Peyer's patch (tissue), 4 donors: ENCODE data around the gene ZNF148. TPM values are rescaled to one million over a fixed set of nuclear protein-coding genes. Genes with fewer than 3 reads are reported as not detected.

ENCODE experiments used
- DNase-seq, 3 donors: peaks; one replicate each; pipeline ENCODE4 v3.0.0-alpha.2; 2017 to 2019
- H3K27ac ChIP-seq, 4 donors: fragments of 200-600 bp; sonication (generic); one replicate each; pipeline ENCODE4 v1.5.1; 2016 to 2019
- H3K27me3 ChIP-seq, 2 donors: fragments of 200-600 bp; sonication (generic); one replicate each; pipeline ENCODE4 v1.5.1; 2019
- H3K36me3 ChIP-seq, 3 donors: fragments of 200-600 bp; sonication (generic); one replicate each; pipeline ENCODE4 v1.5.1; 2016 to 2019
- H3K4me1 ChIP-seq, 4 donors: fragments of 200-600 bp; sonication (generic); one replicate each; pipeline ENCODE4 v1.5.1; 2016 to 2019
- H3K4me3 ChIP-seq, 4 donors: fragments of 200-600 bp; sonication (generic); 1 replicate in 3 of 4; 2 replicates in 1 of 4; pipeline ENCODE4 v1.5.1; 2016 to 2019; ENCODE audit warnings: mild to moderate bottlenecking in 1 of 4
- H3K9me3 ChIP-seq, 4 donors: fragments of 200-600 bp; sonication (generic); one replicate each; pipeline ENCODE4 v1.5.1; 2016 to 2019; ENCODE audit warnings: mild to moderate bottlenecking in 1 of 4
- POLR2A ChIP-seq, 2 donors: fragments of 450-650 bp; IDR thresholded peaks; one replicate each; pipeline ENCODE4 v1.5.1; 2017; ENCODE audit warnings: antibody characterized with exemption in 2 of 2, mild to moderate bottlenecking in 2 of 2, moderate library complexity in 2 of 2
- total RNA-seq, 4 donors: library from RNA; depleted of rRNA; stranded (reverse); fragments of >200 nt; gene quantifications; one replicate each; pipeline ENCODE4 v1.1.0, GENCODE V29; 2016
- TF ChIP-seq, protein P1 (sequence below), 6 experiments: fragments of 450-650 bp in 4 of 6; fragments of 200-600 bp in 2 of 6; sonication (generic) in 1 of 6; IDR thresholded peaks; one replicate each; pipeline ENCODE4 v1.5.1; 2017 to 2019; ENCODE audit warnings: antibody characterized with exemption in 6 of 6, mild to moderate bottlenecking in 3 of 6, moderate library complexity in 1 of 6

Gene ZNF148
- total RNA-seq, 4 donors from 2014 or later: 17.7 to 48.7 (median 24.7) TPM

DNA sequence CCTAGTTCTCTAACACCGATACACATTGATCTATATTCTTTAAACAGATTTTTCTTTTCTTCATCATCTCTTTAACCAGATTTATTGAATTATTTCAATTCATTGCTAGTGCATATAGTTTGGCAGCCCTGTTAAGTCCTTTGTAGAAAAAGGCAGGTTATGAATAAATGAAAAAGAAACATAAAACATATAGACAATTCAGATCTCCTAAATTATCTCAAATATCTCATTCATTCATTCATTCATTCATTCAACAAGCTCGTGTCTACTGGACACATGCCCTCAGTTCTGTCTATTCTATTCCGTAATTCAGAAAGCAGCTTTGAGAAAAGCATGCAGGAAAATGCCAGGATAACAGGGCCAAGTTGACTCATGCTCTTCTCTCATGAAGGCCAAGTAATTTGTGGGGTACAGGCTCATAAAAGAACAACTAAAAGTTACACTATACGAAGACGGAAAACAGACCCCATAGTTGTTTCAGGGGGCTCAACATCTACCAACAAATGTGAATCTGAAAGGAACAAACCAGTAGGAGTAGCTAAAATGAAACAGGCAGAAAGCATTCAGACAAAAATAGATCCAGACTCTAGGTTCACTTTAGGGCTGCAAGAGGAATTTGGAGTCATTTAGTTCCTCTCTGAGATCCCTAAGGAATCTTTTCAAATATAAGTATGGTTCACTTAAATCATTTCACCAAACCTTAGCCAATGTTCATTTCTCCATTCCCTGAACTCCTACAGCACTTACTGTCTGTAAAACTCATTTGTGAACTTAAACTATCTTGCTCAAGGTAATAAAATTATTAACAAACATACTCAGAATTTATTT is 7.5 kb downstream of the ZNF148 start:
- Histone ChIP-seq H3K27me3 (no peaks in the 10 kb centered on the region), H3K4me3 (no peak overlapping the region), H3K4me1 (peaks cover 0 to 10% (median 0%) of the 10 kb centered on the region in 4 donors), H3K9me3 (no peaks in the 10 kb centered on the region), H3K27ac (no peak overlapping the region), H3K36me3 (no peaks in the 10 kb centered on the region)
- no peak for DNase-seq
- TF ChIP-seq POLR2A (IDR thresholded peaks at IDR 0.05): no peak
- TF ChIP-seq, protein P1, sequence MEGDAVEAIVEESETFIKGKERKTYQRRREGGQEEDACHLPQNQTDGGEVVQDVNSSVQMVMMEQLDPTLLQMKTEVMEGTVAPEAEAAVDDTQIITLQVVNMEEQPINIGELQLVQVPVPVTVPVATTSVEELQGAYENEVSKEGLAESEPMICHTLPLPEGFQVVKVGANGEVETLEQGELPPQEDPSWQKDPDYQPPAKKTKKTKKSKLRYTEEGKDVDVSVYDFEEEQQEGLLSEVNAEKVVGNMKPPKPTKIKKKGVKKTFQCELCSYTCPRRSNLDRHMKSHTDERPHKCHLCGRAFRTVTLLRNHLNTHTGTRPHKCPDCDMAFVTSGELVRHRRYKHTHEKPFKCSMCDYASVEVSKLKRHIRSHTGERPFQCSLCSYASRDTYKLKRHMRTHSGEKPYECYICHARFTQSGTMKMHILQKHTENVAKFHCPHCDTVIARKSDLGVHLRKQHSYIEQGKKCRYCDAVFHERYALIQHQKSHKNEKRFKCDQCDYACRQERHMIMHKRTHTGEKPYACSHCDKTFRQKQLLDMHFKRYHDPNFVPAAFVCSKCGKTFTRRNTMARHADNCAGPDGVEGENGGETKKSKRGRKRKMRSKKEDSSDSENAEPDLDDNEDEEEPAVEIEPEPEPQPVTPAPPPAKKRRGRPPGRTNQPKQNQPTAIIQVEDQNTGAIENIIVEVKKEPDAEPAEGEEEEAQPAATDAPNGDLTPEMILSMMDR (IDR thresholded peaks at IDR 0.05): no peak

DNA sequence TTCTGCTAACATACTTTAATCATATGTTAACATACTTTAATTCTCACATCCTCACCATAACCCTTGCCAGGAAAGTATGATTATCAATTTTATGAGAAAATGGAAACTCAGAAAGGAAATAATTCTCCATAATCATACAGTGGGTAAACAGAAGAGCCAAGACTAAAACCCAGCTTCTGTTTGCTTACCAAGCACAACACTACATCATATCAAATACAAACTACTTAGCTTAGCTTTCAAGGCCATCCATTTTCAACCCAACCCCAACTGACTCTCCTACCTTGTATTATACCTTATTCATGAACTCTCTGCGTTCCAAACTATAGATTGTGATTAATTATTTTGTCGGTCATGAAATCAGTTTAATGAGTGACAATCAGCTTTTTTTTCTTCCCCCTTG is 9.0 kb downstream of the ZNF148 start:
- Histone ChIP-seq H3K36me3 (no peaks in the 10 kb centered on the region), H3K27ac (no peak overlapping the region), H3K4me1 (peaks cover 0 to 10% (median 0%) of the 10 kb centered on the region in 4 donors), H3K9me3 (no peaks in the 10 kb centered on the region), H3K27me3 (no peaks in the 10 kb centered on the region), H3K4me3 (no peak overlapping the region)
- no peak for DNase-seq
- TF ChIP-seq, protein P1 (IDR thresholded peaks at IDR 0.05): no peak
- TF ChIP-seq POLR2A (IDR thresholded peaks at IDR 0.05): no peak

DNA sequence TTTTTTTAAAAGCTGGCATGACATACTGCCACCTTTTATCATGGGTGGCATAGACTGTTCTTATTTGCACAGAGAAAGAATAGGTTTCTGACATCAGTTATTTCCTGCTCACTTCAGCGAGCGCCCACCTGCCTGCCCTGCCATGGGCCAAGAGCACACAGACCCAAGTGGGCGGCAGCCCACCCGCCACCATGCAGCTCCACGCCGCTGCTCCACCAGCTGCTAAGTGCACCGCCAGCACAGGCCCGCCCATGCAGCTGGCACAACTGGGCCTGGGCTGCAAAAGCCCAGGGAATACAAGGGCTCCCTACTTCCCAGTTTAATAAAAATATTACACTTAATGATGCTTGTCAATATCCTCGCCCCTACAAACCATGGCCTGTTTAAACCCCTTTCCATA is 15.4 kb downstream of the ZNF148 start:
- TF ChIP-seq POLR2A (IDR thresholded peaks at IDR 0.05): no peak
- TF ChIP-seq, protein P1 (IDR thresholded peaks at IDR 0.05): no peak
- no peaks in the 10 kb centered on the region for H3K9me3 ChIP-seq
- DNase-seq: no peak
- H3K36me3 ChIP-seq: no peaks in the 10 kb centered on the region
- H3K27me3 ChIP-seq: no peaks in the 10 kb centered on the region
- peaks cover 0 to 8% (median 2%) of the 10 kb centered on the region in 4 donors for H3K4me1 ChIP-seq
- H3K27ac ChIP-seq: no peak overlapping the region
- H3K4me3 ChIP-seq: no peak overlapping the region

DNA sequence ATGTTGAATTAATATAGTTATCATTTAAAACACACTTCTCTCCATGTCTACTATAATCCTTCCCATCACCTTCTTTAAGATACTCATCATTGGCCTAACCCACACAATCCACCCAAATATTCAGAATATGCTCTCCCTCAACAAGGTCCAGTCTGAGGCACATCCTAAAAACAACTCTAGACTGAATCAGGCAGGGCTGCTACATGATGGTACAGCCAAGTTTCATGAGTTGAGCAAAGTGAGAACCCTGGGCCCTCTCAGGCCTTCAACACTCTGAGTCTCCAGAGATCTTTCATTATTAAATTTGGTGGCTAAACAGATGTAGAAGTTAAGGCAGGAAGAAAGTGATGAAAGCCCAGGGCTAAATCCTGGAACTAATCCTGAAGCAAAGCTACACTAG is 16.2 kb downstream of the ZNF148 start:
- TF ChIP-seq, protein P1 (IDR thresholded peaks at IDR 0.05): no peak
- no peak for TF ChIP-seq POLR2A (IDR thresholded peaks at IDR 0.05)
- no peak for DNase-seq
- H3K36me3 ChIP-seq: no peaks in the 10 kb centered on the region
- H3K4me1 ChIP-seq: peaks cover 0 to 8% (median 2%) of the 10 kb centered on the region in 4 donors
- no peaks in the 10 kb centered on the region for H3K9me3 ChIP-seq
- no peak overlapping the region for H3K27ac ChIP-seq
- H3K27me3 ChIP-seq: no peaks in the 10 kb centered on the region
- no peak overlapping the region for H3K4me3 ChIP-seq

DNA sequence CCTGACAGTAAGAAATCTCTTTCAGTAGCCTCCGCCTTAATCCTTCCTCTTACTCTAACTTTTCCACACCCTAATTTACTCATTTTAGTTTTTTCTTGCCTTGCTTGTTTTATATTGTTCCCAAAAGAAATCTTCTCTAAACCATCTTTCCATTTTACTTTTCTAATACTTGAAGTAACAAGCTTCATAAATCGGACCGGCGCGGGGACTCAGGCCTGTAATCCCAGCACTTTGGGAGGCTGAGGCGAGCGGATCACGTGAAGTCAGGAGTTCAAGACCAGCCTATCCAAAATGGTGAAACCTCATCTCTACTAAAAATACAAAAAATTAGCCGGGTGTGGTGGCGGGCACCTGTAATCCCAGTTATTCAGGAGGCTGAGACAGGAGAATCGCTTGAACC is 17.3 kb downstream of the ZNF148 start:
- H3K27ac ChIP-seq: peak overlapping the region in 2 of 4 donors; percentile 20 to 57
- TF ChIP-seq, protein P1 (IDR thresholded peaks at IDR 0.05): no peak
- no peak for TF ChIP-seq POLR2A (IDR thresholded peaks at IDR 0.05)
- no peaks in the 10 kb centered on the region for H3K36me3 ChIP-seq
- H3K4me1 ChIP-seq: peaks cover 0 to 8% (median 2%) of the 10 kb centered on the region in 4 donors
- H3K4me3 ChIP-seq: peak overlapping the region in 2 of 4 donors; percentile 52 to 54
- no peaks in the 10 kb centered on the region for H3K9me3 ChIP-seq
- no peaks in the 10 kb centered on the region for H3K27me3 ChIP-seq
- no peak for DNase-seq
